SH-SY5Y (cell line): Measurements from ENCODE around the gene DNAI4.

Experiments
- GATA2 ChIP-seq: IDR thresholded peaks from 2 replicates; pipeline ENCODE4 v1.6.1; 2011; ENCODE audit warnings: mild to moderate bottlenecking, low read depth, low read length
- GATA3 ChIP-seq: IDR thresholded peaks from 2 replicates; pipeline ENCODE4 v1.6.1; 2011; ENCODE audit warnings: low read depth, mild to moderate bottlenecking, low read length, moderate library complexity

Gene DNAI4

GRCh38 chr1:66791621-66792610 lies 132.7 kb downstream of the DNAI4 start:
- no peak for TF ChIP-seq GATA3
- no peak for TF ChIP-seq GATA2

- TF ChIP-seq GATA2 (no peak), GATA3 (no peak)
Measured at GRCh38 chr1:66788231-66788939, 136.3 kb downstream of the DNAI4 start.

GRCh38 chr1:66787641-66788040 lies 137.0 kb downstream of the DNAI4 start:
- TF ChIP-seq GATA3 (no peak), GATA2 (no peak)

- no peak for TF ChIP-seq GATA3
- no peak for TF ChIP-seq GATA2
Measured at GRCh38 chr1:66779475-66780078, 145.1 kb downstream of the DNAI4 start.

- TF ChIP-seq GATA2 (no peak), GATA3 (no peak)
Measured at GRCh38 chr1:66778969-66779368, 145.7 kb downstream of the DNAI4 start.

- TF ChIP-seq GATA3: no peak
- TF ChIP-seq GATA2: no peak
Measured at GRCh38 chr1:66778266-66778665, 146.4 kb downstream of the DNAI4 start.

- TF ChIP-seq GATA2: no peak
- no peak for TF ChIP-seq GATA3
Measured at GRCh38 chr1:66777831-66778230, 146.8 kb downstream of the DNAI4 start.

- TF ChIP-seq GATA3 (no peak), GATA2 (no peak)
Measured at GRCh38 chr1:66775646-66776045, 149.0 kb downstream of the DNAI4 start.

GRCh38 chr1:66774438-66774837 lies 150.2 kb downstream of the DNAI4 start:
- TF ChIP-seq GATA3 (no peak), GATA2 (no peak)

GRCh38 chr1:66773227-66773626 lies 151.4 kb downstream of the DNAI4 start:
- TF ChIP-seq GATA2 (no peak), GATA3 (no peak)

GRCh38 chr1:66770694-66771093 lies 154.0 kb downstream of the DNAI4 start:
- TF ChIP-seq GATA3 (no peak), GATA2 (no peak)

GRCh38 chr1:66770240-66770639 lies 154.4 kb downstream of the DNAI4 start:
- no peak for TF ChIP-seq GATA3
- TF ChIP-seq GATA2: no peak

GRCh38 chr1:66769512-66770229 lies 155.0 kb downstream of the DNAI4 start:
- no peak for TF ChIP-seq GATA3

- TF ChIP-seq GATA3 (no peak), GATA2 (no peak)
Measured at GRCh38 chr1:66768965-66769364, 155.7 kb downstream of the DNAI4 start.
